Type B pancreatic cell (in vitro differentiated cells): ENCODE data around the gene PNKP. TPM values are rescaled to one million over a fixed set of nuclear protein-coding genes. Genes with fewer than 3 reads are reported as not detected.

ENCODE experiments used
- DNase-seq: peaks from one replicate; pipeline ENCODE4 v3.0.0; 2021; ENCODE audit warnings: mixed read lengths; ENCODE audit not compliant: unreplicated experiment; ENCODE audit errors: extremely low spot score
- H3K27ac Mint-ChIP-seq: 2 replicates; pipeline ENCODE4 v1.8.0; 2021; ENCODE audit warnings: mild to moderate bottlenecking, mixed read lengths
- H3K27me3 Mint-ChIP-seq: 2 replicates; pipeline ENCODE4 v1.8.0; 2021; ENCODE audit warnings: mixed read lengths
- H3K36me3 Mint-ChIP-seq: 2 replicates; pipeline ENCODE4 v1.8.0; 2021; ENCODE audit warnings: mixed read lengths
- H3K4me1 Mint-ChIP-seq: one replicate; pipeline ENCODE4 v1.8.0; 2021; ENCODE audit warnings: mixed read lengths; ENCODE audit not compliant: unreplicated experiment
- H3K4me3 Mint-ChIP-seq: 2 replicates; pipeline ENCODE4 v1.8.0; 2021; ENCODE audit warnings: mild to moderate bottlenecking, mixed read lengths
- H3K9me3 Mint-ChIP-seq: 2 replicates; pipeline ENCODE4 v1.8.0; 2021; ENCODE audit warnings: mixed read lengths
- CTCF ChIP-seq: fragments of 200-600 bp; sonication (generic); conservative IDR thresholded peaks from 2 replicates; pipeline ENCODE4 v1.5.0; 2021; ENCODE audit warnings: antibody characterized with exemption, mild to moderate bottlenecking
- total RNA-seq: library from RNA; stranded (reverse); gene quantifications from 2 replicates; pipeline ENCODE4 v1.2.1, GENCODE V29; 2021; ENCODE audit warnings: low replicate concordance

Gene PNKP
- total RNA-seq, 1 donor from 2014 or later, result 125 TPM

- Mint-ChIP-seq H3K27ac (peak overlapping the region; percentile 90), H3K4me3 (peak overlapping the region; percentile 94), H3K36me3 (peaks cover 21% of the 10 kb centered on the region), H3K9me3 (peaks cover 3% of the 10 kb centered on the region), H3K27me3 (no peaks in the 10 kb centered on the region), H3K4me1 (peaks cover 18% of the 10 kb centered on the region)
- DNase-seq, result no peak
- no peak for TF ChIP-seq CTCF
Observed at GRCh38 chr19:49852631-49853126, 14.7 kb downstream of the PNKP start.

GRCh38 chr19:49851456-49852259 is 15.7 kb downstream of the PNKP start:
- Mint-ChIP-seq H3K27ac (peak overlapping the region; percentile 90), H3K4me3 (peak overlapping the region; percentile 94), H3K9me3 (peaks cover 3% of the 10 kb centered on the region), H3K4me1 (peaks cover 18% of the 10 kb centered on the region), H3K27me3 (no peaks in the 10 kb centered on the region), H3K36me3 (peaks cover 21% of the 10 kb centered on the region)
- no peak for TF ChIP-seq CTCF
- DNase-seq, result no peak

GRCh38 chr19:49850487-49851342 is 16.7 kb downstream of the PNKP start, which contains the start of gene PTOV1:
TSS of gene PTOV1 (plus strand) at chr19:49851159.
- H3K27ac Mint-ChIP-seq, result peak within 1 kb of the TSS; percentile 94
- H3K36me3 Mint-ChIP-seq, result peaks cover 21% of the 10 kb centered on the region
- peak; percentile 95 for DNase-seq
- H3K4me1 Mint-ChIP-seq, result peaks cover 18% of the 10 kb centered on the region
- H3K4me3 Mint-ChIP-seq, result peak within 1 kb of the TSS; percentile 94
- H3K9me3 Mint-ChIP-seq, result peaks cover 3% of the 10 kb centered on the region
- H3K27me3 Mint-ChIP-seq, result no peaks in the 10 kb centered on the region
- no peak for TF ChIP-seq CTCF

GRCh38 chr19:49850221-49850486 is 17.2 kb downstream of the PNKP start:
- no peak for DNase-seq
- no peak for TF ChIP-seq CTCF
- Mint-ChIP-seq H3K27ac (peak overlapping the region; percentile 94), H3K9me3 (peaks cover 3% of the 10 kb centered on the region), H3K36me3 (peaks cover 21% of the 10 kb centered on the region), H3K27me3 (no peaks in the 10 kb centered on the region), H3K4me1 (peaks cover 18% of the 10 kb centered on the region), H3K4me3 (peak overlapping the region; percentile 92)

- Mint-ChIP-seq H3K9me3 (peaks cover 3% of the 10 kb centered on the region), H3K4me3 (peak overlapping the region; percentile 92), H3K27me3 (no peaks in the 10 kb centered on the region), H3K4me1 (peaks cover 18% of the 10 kb centered on the region), H3K36me3 (peaks cover 21% of the 10 kb centered on the region), H3K27ac (peak overlapping the region; percentile 94)
- no peak for DNase-seq
- no peak for TF ChIP-seq CTCF
Observed at GRCh38 chr19:49849433-49850220, 17.7 kb downstream of the PNKP start.
